Mesenchymal stem cell (in vitro differentiated cells and primary cell): ENCODE data around the gene SETD7.

Source experiments
- DNase-seq: peaks from one replicate; pipeline ENCODE4 v3.0.0-alpha.2; 2013
- H2AFZ ChIP-seq: one replicate; pipeline ENCODE4 v1.6.1; 2013; ENCODE audit warnings: low read depth, mild to moderate bottlenecking, control low read depth, inconsistent platforms, low read length, moderate library complexity
- H2AK5ac ChIP-seq: 2 replicates; pipeline ENCODE4 v1.6.1; 2013; ENCODE audit warnings: low read length, moderate library complexity, mild to moderate bottlenecking, inconsistent platforms; ENCODE audit not compliant: severe bottlenecking
- H2BK120ac ChIP-seq: one replicate; pipeline ENCODE4 v1.6.1; 2013; ENCODE audit warnings: low read depth, mild to moderate bottlenecking, inconsistent platforms, low read length, moderate library complexity
- H2BK12ac ChIP-seq, 2 experiments: one replicate each; pipeline ENCODE4 v1.6.1; 2013; ENCODE audit warnings: inconsistent platforms in 2 of 2, low read length in 2 of 2, mild to moderate bottlenecking in 2 of 2, moderate library complexity in 2 of 2, control low read depth in 1 of 2
- H2BK15ac ChIP-seq: one replicate; pipeline ENCODE4 v1.6.1; 2013; ENCODE audit warnings: mild to moderate bottlenecking, low read depth, inconsistent platforms; ENCODE audit not compliant: poor library complexity, severe bottlenecking
- H2BK5ac ChIP-seq: 2 replicates; pipeline ENCODE4 v1.6.1; 2013; ENCODE audit warnings: low read depth, mild to moderate bottlenecking, low read length, control low read depth, inconsistent platforms; ENCODE audit not compliant: poor library complexity, severe bottlenecking
- H3K14ac ChIP-seq, 2 experiments: one replicate each; pipeline ENCODE4 v1.6.1; 2013; ENCODE audit warnings: inconsistent platforms in 2 of 2, low read length in 2 of 2, control low read depth in 1 of 2, mild to moderate bottlenecking in 1 of 2, moderate library complexity in 1 of 2
- H3K18ac ChIP-seq, 2 experiments: one replicate each; pipeline ENCODE4 v1.6.1; 2013; ENCODE audit warnings: inconsistent platforms in 2 of 2, low read length in 2 of 2, control low read depth in 1 of 2, low read depth in 1 of 2, mild to moderate bottlenecking in 1 of 2
- H3K23ac ChIP-seq, 2 experiments: one replicate each; pipeline ENCODE4 v1.6.1; 2013; ENCODE audit warnings: inconsistent platforms in 2 of 2, low read length in 2 of 2, mild to moderate bottlenecking in 2 of 2, moderate library complexity in 2 of 2, control low read depth in 1 of 2
- H3K27ac ChIP-seq: 2 replicates; pipeline ENCODE4 v1.5.1; 2013; ENCODE audit warnings: mild to moderate bottlenecking, moderate library complexity, low read length, control low read depth, inconsistent platforms; ENCODE audit not compliant: poor library complexity, severe bottlenecking
- H3K27me3 ChIP-seq, 2 experiments: 2 replicates each; pipeline versions ENCODE4 v1.6.1 to v1.7.0; 2013; ENCODE audit warnings: low read length in 2 of 2, mild to moderate bottlenecking in 2 of 2, moderate library complexity in 2 of 2, control low read depth in 1 of 2, inconsistent platforms in 1 of 2; ENCODE audit not compliant: control insufficient read depth in 1 of 2, insufficient read depth in 1 of 2
- H3K36me3 ChIP-seq, 2 experiments: 2 replicates each; pipeline versions ENCODE4 v1.6.1 to v1.7.0; 2013; ENCODE audit warnings: low read length in 2 of 2, control low read depth in 1 of 2, inconsistent platforms in 1 of 2, low read depth in 1 of 2, mild to moderate bottlenecking in 1 of 2; ENCODE audit not compliant: insufficient read depth in 2 of 2, control insufficient read depth in 1 of 2
- H3K4ac ChIP-seq, 2 experiments: one replicate each; pipeline ENCODE4 v1.6.1; 2013; ENCODE audit warnings: inconsistent platforms in 2 of 2, low read length in 2 of 2, mild to moderate bottlenecking in 2 of 2, moderate library complexity in 2 of 2, control low read depth in 1 of 2, low read depth in 1 of 2
- H3K4me1 ChIP-seq: 2 replicates; pipeline ENCODE4 v1.6.1; 2013; ENCODE audit warnings: low read depth, low read length, control low read depth; ENCODE audit not compliant: control insufficient read depth, insufficient read depth
- H3K4me2 ChIP-seq: 2 replicates; pipeline ENCODE4 v1.6.1; 2013; ENCODE audit warnings: low read length, mild to moderate bottlenecking, inconsistent platforms; ENCODE audit not compliant: poor library complexity, severe bottlenecking
- H3K4me3 ChIP-seq, 2 experiments: 2 replicates each; pipeline versions ENCODE4 v1.5.1 to v1.7.0; 2013; ENCODE audit warnings: low read length in 2 of 2, mild to moderate bottlenecking in 2 of 2, control low read depth in 1 of 2, low read depth in 1 of 2; ENCODE audit not compliant: insufficient read depth in 1 of 2
- H3K79me1 ChIP-seq: replicated peaks from 2 replicates; pipeline ENCODE4 v1.6.1; 2013; ENCODE audit warnings: mild to moderate bottlenecking, control low read depth, low read length, inconsistent platforms; ENCODE audit not compliant: poor library complexity, severe bottlenecking
- H3K9ac ChIP-seq: 2 replicates; pipeline ENCODE4 v1.7.0; 2013; ENCODE audit warnings: mild to moderate bottlenecking, low read length, moderate library complexity
- H3K9me3 ChIP-seq: 2 replicates; pipeline ENCODE4 v1.7.0; 2013; ENCODE audit warnings: mild to moderate bottlenecking, low read length; ENCODE audit not compliant: control insufficient read depth
- H4K8ac ChIP-seq: one replicate; pipeline ENCODE4 v1.6.1; 2013; ENCODE audit warnings: inconsistent platforms, mild to moderate bottlenecking, low read length, moderate library complexity
- H4K91ac ChIP-seq: one replicate; pipeline ENCODE4 v1.6.1; 2013; ENCODE audit warnings: mild to moderate bottlenecking, low read length, inconsistent platforms
- WGBS: methylation state at CpG from one replicate; pipeline ENCODE4 v1.1.7; 2013; ENCODE audit warnings: mixed read lengths; 5-methylcytosine and 5-hydroxymethylcytosine counted together

The SETD7 gene

DNA sequence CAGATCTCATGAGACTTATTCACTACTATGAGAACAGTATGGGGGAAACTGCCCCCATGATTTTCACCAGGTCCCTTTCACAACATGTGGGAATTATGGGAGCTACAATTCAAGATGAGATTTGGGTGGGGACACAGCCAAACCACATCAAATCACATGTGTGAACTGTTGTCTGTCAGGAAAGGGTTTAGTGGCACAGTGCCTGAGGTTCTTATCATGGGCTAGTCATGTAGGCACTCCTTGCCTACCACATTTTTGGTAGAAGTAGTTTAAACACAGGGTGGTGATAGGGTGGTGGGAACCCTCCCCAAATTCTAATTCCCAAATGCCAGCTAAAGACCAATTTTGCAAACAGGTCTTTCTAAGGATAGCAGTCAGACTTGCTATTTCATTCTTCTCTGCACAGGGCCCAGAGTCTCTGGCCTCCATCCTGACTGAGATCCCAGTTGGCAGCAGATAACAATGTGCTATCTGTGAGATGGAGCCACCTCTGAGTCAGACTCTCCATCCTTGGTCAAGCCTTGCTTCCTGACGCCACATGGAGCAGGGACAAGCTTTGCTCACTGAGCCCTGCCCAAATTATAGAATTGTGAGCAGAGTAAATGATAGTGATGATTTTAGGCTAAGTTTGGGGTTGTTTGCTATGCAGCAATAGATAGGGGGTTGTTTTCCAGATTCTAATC lies 33.5 kb upstream of the SETD7 start:
- WGBS = 89% methylated on average over 1 of the region's 1 CpG
- Histone ChIP-seq H3K4me1 (peaks cover 9% of the 10 kb centered on the region), H3K14ac (no peak overlapping the region), H3K36me3 (no peaks in the 10 kb centered on the region), H2BK5ac (no peak overlapping the region), H2BK15ac (no peak overlapping the region), H4K91ac (no peak overlapping the region), H4K8ac (no peak overlapping the region), H2BK120ac (no peak overlapping the region), H3K79me1 (no peaks in the 10 kb centered on the region), H3K4me3 (no peak overlapping the region), H2AFZ (no peak overlapping the region), H3K27me3 (no peaks in the 10 kb centered on the region), H3K23ac (no peak overlapping the region), H3K9me3 (no peaks in the 10 kb centered on the region), H3K9ac (no peak overlapping the region), H3K4ac (no peak overlapping the region), H3K18ac (no peak overlapping the region), H3K27ac (no peak overlapping the region), H2BK12ac (no peak overlapping the region), H2AK5ac (no peak overlapping the region), H3K4me2 (no peak overlapping the region)
- DNase-seq = no peak

DNA sequence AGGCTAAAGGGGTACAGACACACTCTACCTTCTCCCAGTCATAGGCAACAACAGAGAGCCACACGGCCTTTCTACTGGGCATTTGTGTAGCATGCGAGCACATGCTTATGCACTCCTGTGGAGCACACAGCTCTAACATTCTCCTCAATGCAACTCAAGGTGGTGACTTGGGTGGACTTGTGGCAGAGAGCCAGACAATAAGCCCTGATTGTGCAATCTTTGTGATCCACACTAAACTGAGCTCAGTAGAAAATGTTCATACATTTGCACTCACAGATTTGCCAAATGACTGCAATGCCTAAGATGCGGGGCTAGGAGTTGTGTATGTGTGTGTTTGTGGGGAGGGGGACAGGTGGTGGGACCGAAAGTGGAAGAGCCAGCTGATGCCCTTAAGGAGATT lies 31.4 kb upstream of the SETD7 start:
- no peak overlapping the region for H3K9ac ChIP-seq
- H3K27ac ChIP-seq = no peak overlapping the region
- H4K8ac ChIP-seq = no peak overlapping the region
- no peak overlapping the region for H2BK15ac ChIP-seq
- H3K27me3 ChIP-seq = no peaks in the 10 kb centered on the region
- H3K4me3 ChIP-seq = no peak overlapping the region
- 98% methylated on average over 4 of the region's 4 CpGs for WGBS
- no peak overlapping the region for H2BK120ac ChIP-seq
- no peak overlapping the region for H4K91ac ChIP-seq
- no peak overlapping the region for H2BK12ac ChIP-seq
- no peak overlapping the region for H3K4me2 ChIP-seq
- H2AK5ac ChIP-seq = no peak overlapping the region
- H3K9me3 ChIP-seq = no peaks in the 10 kb centered on the region
- no peak overlapping the region for H3K4ac ChIP-seq
- no peak overlapping the region for H3K23ac ChIP-seq
- H2AFZ ChIP-seq = no peak overlapping the region
- no peak overlapping the region for H2BK5ac ChIP-seq
- no peak for DNase-seq
- H3K36me3 ChIP-seq = no peaks in the 10 kb centered on the region
- no peak overlapping the region for H3K14ac ChIP-seq
- H3K79me1 ChIP-seq = no peaks in the 10 kb centered on the region
- H3K18ac ChIP-seq = no peak overlapping the region
- H3K4me1 ChIP-seq = peaks cover 2% of the 10 kb centered on the region

DNA sequence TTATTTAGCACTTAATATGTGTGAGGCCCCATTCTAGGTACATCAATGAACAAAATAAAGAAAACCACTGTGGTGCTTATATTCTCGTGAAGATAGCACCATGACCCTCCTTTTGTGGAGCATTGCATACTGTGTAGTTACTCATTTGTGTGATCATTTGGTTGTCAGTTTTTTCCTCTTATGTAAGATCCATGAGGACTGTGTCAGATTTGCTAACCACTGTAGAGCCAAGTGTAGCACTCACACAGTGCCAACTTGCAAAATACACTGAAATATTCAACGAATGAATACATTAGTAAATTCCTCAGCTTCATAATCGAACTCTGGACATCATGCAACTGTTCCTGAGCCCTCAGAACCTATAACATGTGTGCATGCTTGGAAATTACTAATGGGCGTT lies 29.5 kb upstream of the SETD7 start:
- Histone ChIP-seq H2BK15ac (no peak overlapping the region), H3K4me2 (no peak overlapping the region), H3K4me1 (peaks cover 2% of the 10 kb centered on the region), H3K27me3 (no peaks in the 10 kb centered on the region), H2BK5ac (no peak overlapping the region), H2BK120ac (no peak overlapping the region), H3K23ac (no peak overlapping the region), H3K36me3 (no peaks in the 10 kb centered on the region), H2AK5ac (no peak overlapping the region), H3K4ac (no peak overlapping the region), H3K18ac (no peak overlapping the region), H3K27ac (no peak overlapping the region), H2AFZ (no peak overlapping the region), H3K4me3 (no peak overlapping the region), H3K79me1 (no peaks in the 10 kb centered on the region), H3K14ac (no peak overlapping the region), H3K9me3 (no peaks in the 10 kb centered on the region), H2BK12ac (no peak overlapping the region), H4K91ac (no peak overlapping the region), H3K9ac (no peak overlapping the region), H4K8ac (no peak overlapping the region)
- WGBS = 83% methylated on average over 3 of the region's 4 CpGs
- DNase-seq = no peak

DNA sequence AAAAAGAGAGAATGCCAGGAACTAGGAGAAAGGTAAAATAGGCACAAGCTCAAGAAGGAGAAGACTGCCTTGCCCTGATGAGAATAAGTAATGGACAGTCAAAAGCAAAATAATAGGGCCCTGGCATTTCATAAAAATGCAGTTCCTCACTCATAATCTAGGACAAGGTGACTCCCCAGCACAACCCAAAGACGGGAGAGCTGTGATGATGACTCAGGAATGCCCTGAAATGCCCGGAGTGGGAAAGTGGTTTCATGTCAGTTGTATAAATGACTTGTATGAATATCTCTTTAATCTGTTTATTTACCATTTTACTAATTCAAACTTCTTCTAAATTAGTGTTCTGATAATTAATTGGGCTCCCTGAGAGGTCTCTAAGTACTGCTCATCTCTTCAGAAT lies 28.8 kb upstream of the SETD7 start:
- Histone ChIP-seq H3K4me2 (no peak overlapping the region), H3K27ac (no peak overlapping the region), H2BK15ac (no peak overlapping the region), H2BK120ac (no peak overlapping the region), H4K8ac (no peak overlapping the region), H3K36me3 (no peaks in the 10 kb centered on the region), H3K4me3 (no peak overlapping the region), H3K9ac (no peak overlapping the region), H3K79me1 (no peaks in the 10 kb centered on the region), H4K91ac (no peak overlapping the region), H3K4me1 (peaks cover 2% of the 10 kb centered on the region), H2BK5ac (no peak overlapping the region), H2BK12ac (no peak overlapping the region), H3K23ac (no peak overlapping the region), H2AFZ (no peak overlapping the region), H3K18ac (no peak overlapping the region), H3K9me3 (no peaks in the 10 kb centered on the region), H3K4ac (no peak overlapping the region), H3K14ac (no peak overlapping the region), H2AK5ac (no peak overlapping the region), H3K27me3 (no peaks in the 10 kb centered on the region)
- no CpG with 5 or more reads among the region's 2 CpGs for WGBS
- DNase-seq = no peak
